ENCODE results near the gene FGD3. TPM values are rescaled to one million over a fixed set of nuclear protein-coding genes. Genes with fewer than 3 reads are reported as not detected.

The FGD3 gene
- total RNA-seq, 1 donor: not detected

GRCh38 chr9:93039456-93039855, 92.1 kb downstream of the FGD3 start:
- DNase-seq (ENCODE audit: insufficient read length, low spot score, missing footprints): peak; percentile 83
- Histone ChIP-seq H3K4me3 (ENCODE audit: insufficient read depth, low read length) (no peak overlapping the region), H3K27ac (ENCODE audit: low read depth, low read length) (no peak overlapping the region), H4K20me1 (ENCODE audit: insufficient read depth, low read length) (no peaks in the 10 kb centered on the region), H2AFZ (ENCODE audit: low read length) (no peak overlapping the region), H3K27me3 (ENCODE audit: insufficient read depth, low read length) (no peaks in the 10 kb centered on the region), H3K36me3 (ENCODE audit: insufficient read depth, low read length) (no peaks in the 10 kb centered on the region), H3K4me1 (ENCODE audit: insufficient read depth, low read length) (no peaks in the 10 kb centered on the region), H3K79me2 (ENCODE audit: insufficient read depth, low read length) (no peaks in the 10 kb centered on the region), H3K9me3 (ENCODE audit: low read depth, low read length) (no peaks in the 10 kb centered on the region), H3K4me2 (ENCODE audit: insufficient read depth, low read length) (no peak overlapping the region)
- TF ChIP-seq CTCF (IDR thresholded peaks at IDR 0.05; ENCODE audit: extremely low read depth, low read depth, low read length): no peak

- peak; percentile 65 for DNase-seq (ENCODE audit: insufficient read length, low spot score, missing footprints)
- no peaks in the 10 kb centered on the region for H3K9me3 ChIP-seq (ENCODE audit: low read depth, low read length)
- no peak overlapping the region for H3K4me3 ChIP-seq (ENCODE audit: insufficient read depth, low read length)
- H3K27me3 ChIP-seq (ENCODE audit: insufficient read depth, low read length): no peaks in the 10 kb centered on the region
- H3K36me3 ChIP-seq (ENCODE audit: insufficient read depth, low read length): no peaks in the 10 kb centered on the region
- H3K27ac ChIP-seq (ENCODE audit: low read depth, low read length): no peak overlapping the region
- H3K79me2 ChIP-seq (ENCODE audit: insufficient read depth, low read length): no peaks in the 10 kb centered on the region
- H4K20me1 ChIP-seq (ENCODE audit: insufficient read depth, low read length): no peaks in the 10 kb centered on the region
- H3K4me2 ChIP-seq (ENCODE audit: insufficient read depth, low read length): no peak overlapping the region
- no peak overlapping the region for H2AFZ ChIP-seq (ENCODE audit: low read length)
- no peaks in the 10 kb centered on the region for H3K4me1 ChIP-seq (ENCODE audit: insufficient read depth, low read length)
- TF ChIP-seq CTCF (IDR thresholded peaks at IDR 0.05; ENCODE audit: extremely low read depth, low read depth, low read length): no peak
These were observed 92.7 kb downstream of the FGD3 start for GRCh38 chr9:93039976-93040375.

GRCh38 chr9:93040409-93040808, 93.1 kb downstream of the FGD3 start:
- Histone ChIP-seq H3K36me3 (ENCODE audit: insufficient read depth, low read length) (no peaks in the 10 kb centered on the region), H3K27ac (ENCODE audit: low read depth, low read length) (no peak overlapping the region), H3K9me3 (ENCODE audit: low read depth, low read length) (no peaks in the 10 kb centered on the region), H2AFZ (ENCODE audit: low read length) (no peak overlapping the region), H3K4me1 (ENCODE audit: insufficient read depth, low read length) (no peaks in the 10 kb centered on the region), H3K4me2 (ENCODE audit: insufficient read depth, low read length) (no peak overlapping the region), H4K20me1 (ENCODE audit: insufficient read depth, low read length) (no peaks in the 10 kb centered on the region), H3K4me3 (ENCODE audit: insufficient read depth, low read length) (no peak overlapping the region), H3K79me2 (ENCODE audit: insufficient read depth, low read length) (no peaks in the 10 kb centered on the region), H3K27me3 (ENCODE audit: insufficient read depth, low read length) (no peaks in the 10 kb centered on the region)
- peak; percentile 67 for DNase-seq (ENCODE audit: insufficient read length, low spot score, missing footprints)
- no peak for TF ChIP-seq CTCF (IDR thresholded peaks at IDR 0.05; ENCODE audit: extremely low read depth, low read depth, low read length)

- TF ChIP-seq CTCF (IDR thresholded peaks at IDR 0.05; ENCODE audit: extremely low read depth, low read depth, low read length): no peak
- no peak overlapping the region for H3K4me3 ChIP-seq (ENCODE audit: insufficient read depth, low read length)
- H2AFZ ChIP-seq (ENCODE audit: low read length): no peak overlapping the region
- no peaks in the 10 kb centered on the region for H3K27me3 ChIP-seq (ENCODE audit: insufficient read depth, low read length)
- no peak overlapping the region for H3K27ac ChIP-seq (ENCODE audit: low read depth, low read length)
- no peak overlapping the region for H3K4me2 ChIP-seq (ENCODE audit: insufficient read depth, low read length)
- no peaks in the 10 kb centered on the region for H3K79me2 ChIP-seq (ENCODE audit: insufficient read depth, low read length)
- peak; percentile 90 for DNase-seq (ENCODE audit: insufficient read length, low spot score, missing footprints)
- no peaks in the 10 kb centered on the region for H4K20me1 ChIP-seq (ENCODE audit: insufficient read depth, low read length)
- no peaks in the 10 kb centered on the region for H3K9me3 ChIP-seq (ENCODE audit: low read depth, low read length)
- H3K36me3 ChIP-seq (ENCODE audit: insufficient read depth, low read length): no peaks in the 10 kb centered on the region
- no peaks in the 10 kb centered on the region for H3K4me1 ChIP-seq (ENCODE audit: insufficient read depth, low read length)
These were observed 93.9 kb downstream of the FGD3 start for GRCh38 chr9:93041108-93041802.
